Mesenchymal stem cell (in vitro differentiated cells and primary cell): Measurements from ENCODE around the gene FGD2.

Experiments used
- DNase-seq: peaks from one replicate; pipeline ENCODE4 v3.0.0-alpha.2; 2013
- H2AFZ ChIP-seq: one replicate; pipeline ENCODE4 v1.6.1; 2013; ENCODE audit warnings: low read depth, mild to moderate bottlenecking, control low read depth, inconsistent platforms, low read length, moderate library complexity
- H2AK5ac ChIP-seq: 2 replicates; pipeline ENCODE4 v1.6.1; 2013; ENCODE audit warnings: low read length, moderate library complexity, mild to moderate bottlenecking, inconsistent platforms; ENCODE audit not compliant: severe bottlenecking
- H2BK120ac ChIP-seq: one replicate; pipeline ENCODE4 v1.6.1; 2013; ENCODE audit warnings: low read depth, mild to moderate bottlenecking, inconsistent platforms, low read length, moderate library complexity
- H2BK12ac ChIP-seq, 2 experiments: one replicate each; pipeline ENCODE4 v1.6.1; 2013; ENCODE audit warnings: inconsistent platforms in 2 of 2, low read length in 2 of 2, mild to moderate bottlenecking in 2 of 2, moderate library complexity in 2 of 2, control low read depth in 1 of 2
- H2BK15ac ChIP-seq: one replicate; pipeline ENCODE4 v1.6.1; 2013; ENCODE audit warnings: mild to moderate bottlenecking, low read depth, inconsistent platforms; ENCODE audit not compliant: poor library complexity, severe bottlenecking
- H2BK5ac ChIP-seq: 2 replicates; pipeline ENCODE4 v1.6.1; 2013; ENCODE audit warnings: low read depth, mild to moderate bottlenecking, low read length, control low read depth, inconsistent platforms; ENCODE audit not compliant: poor library complexity, severe bottlenecking
- H3K14ac ChIP-seq, 2 experiments: one replicate each; pipeline ENCODE4 v1.6.1; 2013; ENCODE audit warnings: inconsistent platforms in 2 of 2, low read length in 2 of 2, control low read depth in 1 of 2, mild to moderate bottlenecking in 1 of 2, moderate library complexity in 1 of 2
- H3K18ac ChIP-seq, 2 experiments: one replicate each; pipeline ENCODE4 v1.6.1; 2013; ENCODE audit warnings: inconsistent platforms in 2 of 2, low read length in 2 of 2, control low read depth in 1 of 2, low read depth in 1 of 2, mild to moderate bottlenecking in 1 of 2
- H3K23ac ChIP-seq, 2 experiments: one replicate each; pipeline ENCODE4 v1.6.1; 2013; ENCODE audit warnings: inconsistent platforms in 2 of 2, low read length in 2 of 2, mild to moderate bottlenecking in 2 of 2, moderate library complexity in 2 of 2, control low read depth in 1 of 2
- H3K27ac ChIP-seq: 2 replicates; pipeline ENCODE4 v1.5.1; 2013; ENCODE audit warnings: mild to moderate bottlenecking, moderate library complexity, low read length, control low read depth, inconsistent platforms; ENCODE audit not compliant: poor library complexity, severe bottlenecking
- H3K27me3 ChIP-seq, 2 experiments: 2 replicates each; pipeline versions ENCODE4 v1.6.1 to v1.7.0; 2013; ENCODE audit warnings: low read length in 2 of 2, mild to moderate bottlenecking in 2 of 2, moderate library complexity in 2 of 2, control low read depth in 1 of 2, inconsistent platforms in 1 of 2; ENCODE audit not compliant: control insufficient read depth in 1 of 2, insufficient read depth in 1 of 2
- H3K36me3 ChIP-seq, 2 experiments: 2 replicates each; pipeline versions ENCODE4 v1.6.1 to v1.7.0; 2013; ENCODE audit warnings: low read length in 2 of 2, control low read depth in 1 of 2, inconsistent platforms in 1 of 2, low read depth in 1 of 2, mild to moderate bottlenecking in 1 of 2; ENCODE audit not compliant: insufficient read depth in 2 of 2, control insufficient read depth in 1 of 2
- H3K4ac ChIP-seq, 2 experiments: one replicate each; pipeline ENCODE4 v1.6.1; 2013; ENCODE audit warnings: inconsistent platforms in 2 of 2, low read length in 2 of 2, mild to moderate bottlenecking in 2 of 2, moderate library complexity in 2 of 2, control low read depth in 1 of 2, low read depth in 1 of 2
- H3K4me1 ChIP-seq: 2 replicates; pipeline ENCODE4 v1.6.1; 2013; ENCODE audit warnings: low read depth, low read length, control low read depth; ENCODE audit not compliant: control insufficient read depth, insufficient read depth
- H3K4me2 ChIP-seq: 2 replicates; pipeline ENCODE4 v1.6.1; 2013; ENCODE audit warnings: low read length, mild to moderate bottlenecking, inconsistent platforms; ENCODE audit not compliant: poor library complexity, severe bottlenecking
- H3K4me3 ChIP-seq, 2 experiments: 2 replicates each; pipeline versions ENCODE4 v1.5.1 to v1.7.0; 2013; ENCODE audit warnings: low read length in 2 of 2, mild to moderate bottlenecking in 2 of 2, control low read depth in 1 of 2, low read depth in 1 of 2; ENCODE audit not compliant: insufficient read depth in 1 of 2
- H3K79me1 ChIP-seq: replicated peaks from 2 replicates; pipeline ENCODE4 v1.6.1; 2013; ENCODE audit warnings: mild to moderate bottlenecking, control low read depth, low read length, inconsistent platforms; ENCODE audit not compliant: poor library complexity, severe bottlenecking
- H3K9ac ChIP-seq: 2 replicates; pipeline ENCODE4 v1.7.0; 2013; ENCODE audit warnings: mild to moderate bottlenecking, low read length, moderate library complexity
- H3K9me3 ChIP-seq: 2 replicates; pipeline ENCODE4 v1.7.0; 2013; ENCODE audit warnings: mild to moderate bottlenecking, low read length; ENCODE audit not compliant: control insufficient read depth
- H4K8ac ChIP-seq: one replicate; pipeline ENCODE4 v1.6.1; 2013; ENCODE audit warnings: inconsistent platforms, mild to moderate bottlenecking, low read length, moderate library complexity
- H4K91ac ChIP-seq: one replicate; pipeline ENCODE4 v1.6.1; 2013; ENCODE audit warnings: mild to moderate bottlenecking, low read length, inconsistent platforms
- WGBS: methylation state at CpG from one replicate; pipeline ENCODE4 v1.1.7; 2013; ENCODE audit warnings: mixed read lengths; 5-methylcytosine and 5-hydroxymethylcytosine counted together

Gene FGD2

GRCh38 chr6:37027811-37028469 lies 22.5 kb downstream of the FGD2 start:
- Histone ChIP-seq H2BK15ac (no peak overlapping the region), H2AK5ac (no peak overlapping the region), H2BK12ac (no peak overlapping the region), H3K4ac (no peak overlapping the region), H3K4me3 (no peak overlapping the region), H3K9ac (no peak overlapping the region), H3K14ac (no peak overlapping the region), H2BK5ac (no peak overlapping the region), H3K18ac (no peak overlapping the region), H3K9me3 (peaks cover 6% of the 10 kb centered on the region), H3K4me2 (no peak overlapping the region), H3K79me1 (no peaks in the 10 kb centered on the region), H3K27ac (no peak overlapping the region), H4K91ac (peak overlapping the region; percentile 34), H4K8ac (no peak overlapping the region), H3K36me3 (no peaks in the 10 kb centered on the region), H3K23ac (no peak overlapping the region), H2BK120ac (no peak overlapping the region), H3K27me3 (peaks cover 0 to 22% of the 10 kb centered on the region in 2 experiments), H2AFZ (no peak overlapping the region), H3K4me1 (peaks cover 4% of the 10 kb centered on the region)
- no peak for DNase-seq
- WGBS, result 93% methylated on average over 16 of the region's 17 CpGs

GRCh38 chr6:37029249-37029971 lies 24.0 kb downstream of the FGD2 start:
- Histone ChIP-seq H3K27me3 (peaks cover 0 to 22% of the 10 kb centered on the region in 2 experiments), H3K36me3 (no peaks in the 10 kb centered on the region), H3K23ac (no peak overlapping the region), H3K9me3 (peaks cover 6% of the 10 kb centered on the region), H3K27ac (no peak overlapping the region), H3K4me3 (no peak overlapping the region), H4K8ac (no peak overlapping the region), H3K14ac (no peak overlapping the region), H3K4me2 (no peak overlapping the region), H3K4me1 (peaks cover 4% of the 10 kb centered on the region), H3K4ac (no peak overlapping the region), H2BK120ac (no peak overlapping the region), H2BK15ac (no peak overlapping the region), H2AFZ (no peak overlapping the region), H2BK12ac (no peak overlapping the region), H2BK5ac (no peak overlapping the region), H4K91ac (no peak overlapping the region), H2AK5ac (no peak overlapping the region), H3K9ac (no peak overlapping the region), H3K79me1 (no peaks in the 10 kb centered on the region), H3K18ac (no peak overlapping the region)
- peak; percentile 90 for DNase-seq
- WGBS, result 57% methylated on average over 2 of the region's 4 CpGs

DNA sequence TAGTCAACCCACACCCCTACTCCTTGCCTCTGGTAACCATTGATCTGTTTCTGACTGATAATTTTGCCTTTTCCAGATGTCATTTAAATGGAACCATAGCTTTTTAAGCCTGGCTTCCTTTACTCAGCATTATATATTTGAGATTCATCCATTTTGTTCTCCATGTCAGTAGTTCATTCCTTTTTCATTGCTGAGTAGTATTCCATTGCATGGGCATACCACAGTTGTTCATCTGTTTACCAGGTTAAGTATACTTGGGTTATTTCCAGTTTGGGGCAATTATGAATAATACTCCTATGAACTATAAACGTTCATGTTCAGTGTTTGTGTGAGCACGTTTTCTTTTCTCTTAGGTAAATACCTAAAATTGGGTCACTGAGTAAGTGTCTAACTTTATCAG lies 25.1 kb downstream of the FGD2 start:
- H3K27ac ChIP-seq, result no peak overlapping the region
- no peak overlapping the region for H3K14ac ChIP-seq
- H3K36me3 ChIP-seq, result no peaks in the 10 kb centered on the region
- H3K4me1 ChIP-seq, result no peaks in the 10 kb centered on the region
- H3K9me3 ChIP-seq, result peaks cover 6% of the 10 kb centered on the region
- H4K91ac ChIP-seq, result no peak overlapping the region
- H3K79me1 ChIP-seq, result no peaks in the 10 kb centered on the region
- H2AFZ ChIP-seq, result no peak overlapping the region
- H2BK120ac ChIP-seq, result no peak overlapping the region
- no peak for DNase-seq
- no peak overlapping the region for H2BK12ac ChIP-seq
- no peak overlapping the region for H3K4me3 ChIP-seq
- no CpG with 5 or more reads among the region's 2 CpGs for WGBS
- no peak overlapping the region for H3K4me2 ChIP-seq
- no peak overlapping the region for H3K23ac ChIP-seq
- H3K9ac ChIP-seq, result no peak overlapping the region
- no peak overlapping the region for H2BK5ac ChIP-seq
- no peak overlapping the region for H2AK5ac ChIP-seq
- H4K8ac ChIP-seq, result no peak overlapping the region
- H3K18ac ChIP-seq, result no peak overlapping the region
- H2BK15ac ChIP-seq, result no peak overlapping the region
- H3K4ac ChIP-seq, result no peak overlapping the region
- peaks cover 0 to 22% of the 10 kb centered on the region in 2 experiments for H3K27me3 ChIP-seq

DNA sequence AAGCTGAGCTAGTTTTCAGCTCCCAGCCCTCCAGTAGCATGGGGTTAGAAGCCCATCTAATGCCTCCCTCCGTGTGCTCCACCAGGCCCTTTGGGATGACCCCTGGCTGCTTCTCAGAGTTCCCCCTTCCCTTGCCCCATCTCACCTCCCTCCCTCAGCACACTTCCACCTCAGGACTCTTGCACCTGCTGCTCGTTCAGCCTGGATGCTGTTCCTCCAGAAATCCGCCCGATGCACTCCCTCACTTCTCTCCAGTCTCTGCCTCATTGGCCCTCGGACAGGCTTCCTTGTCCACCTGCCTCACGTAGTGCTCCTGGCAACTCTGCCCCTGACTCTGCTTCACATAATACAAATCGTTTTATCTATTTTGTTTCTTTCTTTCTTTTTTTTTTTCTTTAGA lies 26.8 kb downstream of the FGD2 start:
- WGBS, result 79% methylated on average over 7 of the region's 7 CpGs
- H3K4me3 ChIP-seq, result no peak overlapping the region

More for the DNA sequence above, 26.8 kb downstream of the FGD2 start:
- no peak overlapping the region for H2AK5ac ChIP-seq
- no peak overlapping the region for H2BK12ac ChIP-seq
- H2BK5ac ChIP-seq, result no peak overlapping the region
- H3K79me1 ChIP-seq, result no peaks in the 10 kb centered on the region
- no peak overlapping the region for H2AFZ ChIP-seq
- H3K4me1 ChIP-seq, result no peaks in the 10 kb centered on the region
- DNase-seq, result no peak
- no peak overlapping the region for H2BK120ac ChIP-seq
- H3K23ac ChIP-seq, result no peak overlapping the region
- peaks cover 6% of the 10 kb centered on the region for H3K9me3 ChIP-seq
- H3K18ac ChIP-seq, result peak overlapping the region in 1 of 2 experiments; percentile 34
- no peak overlapping the region for H3K9ac ChIP-seq
- no peak overlapping the region for H4K91ac ChIP-seq
- H3K14ac ChIP-seq, result no peak overlapping the region
- H3K36me3 ChIP-seq, result no peaks in the 10 kb centered on the region
- H3K4ac ChIP-seq, result no peak overlapping the region
- no peak overlapping the region for H2BK15ac ChIP-seq
- peaks cover 0 to 9% of the 10 kb centered on the region in 2 experiments for H3K27me3 ChIP-seq
- no peak overlapping the region for H4K8ac ChIP-seq
- H3K27ac ChIP-seq, result no peak overlapping the region
- no peak overlapping the region for H3K4me2 ChIP-seq
